Activated CD8-positive, alpha-beta T cell treated with anti-CD3 and anti-CD28 coated beads for 36 hours (primary cell): ENCODE results near the gene PLCL1. TPM values are rescaled to one million over a fixed set of nuclear protein-coding genes. Genes with fewer than 3 reads are reported as not detected.

ENCODE experiments used
- ATAC-seq: fragments of 200-7000 bp; cut with Tn5 transposase; one replicate; pipeline ENCODE4 v1.10.0; 2021; ENCODE audit warnings: mild to moderate bottlenecking, moderate library complexity
- CTCF ChIA-PET: fragments of 350-600 bp; sonication (Branson Sonifier 250); formaldehyde crosslinking; loops from one replicate; lab custom pipeline; 2021; ENCODE audit warnings: antibody characterized with exemption; lab: Charles Lee
- POLR2A ChIA-PET: fragments of 350-600 bp; sonication (Branson Sonifier 250); formaldehyde crosslinking; loops from one replicate; lab custom pipeline; 2021; ENCODE audit warnings: antibody characterized with exemption; lab: Charles Lee
- DNase-seq: peaks from one replicate; pipeline ENCODE4 v3.0.0-alpha.2; 2020
- H3K27ac Mint-ChIP-seq: one replicate; pipeline ENCODE4 v1.8.0; 2021; ENCODE audit warnings: mild to moderate bottlenecking, mixed read lengths
- H3K27me3 Mint-ChIP-seq: one replicate; pipeline ENCODE4 v1.8.0; 2021; ENCODE audit warnings: mixed read lengths
- H3K36me3 Mint-ChIP-seq: one replicate; pipeline ENCODE4 v1.8.0; 2021; ENCODE audit warnings: low read depth, mixed read lengths
- H3K4me1 Mint-ChIP-seq: one replicate; pipeline ENCODE4 v1.8.0; 2021; ENCODE audit warnings: low read depth, mixed read lengths
- H3K4me3 Mint-ChIP-seq: one replicate; pipeline ENCODE4 v1.8.0; 2021; ENCODE audit warnings: mild to moderate bottlenecking, moderate library complexity, mixed read lengths
- H3K9me3 Mint-ChIP-seq: one replicate; pipeline ENCODE4 v1.8.0; 2021; ENCODE audit warnings: mixed read lengths
- CTCF ChIP-seq: fragments of 200-600 bp; IDR thresholded peaks from one replicate; pipeline ENCODE4 v1.8.0; 2022; ENCODE audit warnings: antibody characterized with exemption, mild to moderate bottlenecking
- intact Hi-C: fragments of 100-400 bp; cut with micrococcal nuclease; formaldehyde crosslinking; loops from one replicate; pipeline ENCODE4 v1.10.0; 2022
- total RNA-seq, 2 experiments: library from RNA; stranded (reverse); gene quantifications; one replicate each; pipeline ENCODE4 v1.2.3, GENCODE V29; 2021

The PLCL1 gene
- total RNA-seq, 2 experiments from 2014 or later = 0.68 to 0.69 TPM

- no peak overlapping the region for H3K27ac Mint-ChIP-seq
- ChIA-PET CTCF (interaction anchor here (1.0 kb wide), 1 partner anchor 13 kb away, joined by 5 read pairs; no protein-coding TSS in a partner anchor), POLR2A (interaction anchor here (0.6 to 0.9 kb wide), 3 partner anchors 9 to 667 kb away, joined by 3 to 4 read pairs (median 3); no protein-coding TSS in a partner anchor)
- peaks cover 42% of the 10 kb centered on the region for H3K4me1 Mint-ChIP-seq
- no peak overlapping the region for H3K4me3 Mint-ChIP-seq
- peak; percentile 21 for DNase-seq
- intact Hi-C loops = no loop called here
- TF ChIP-seq CTCF = no peak
- H3K36me3 Mint-ChIP-seq = peaks cover 3% of the 10 kb centered on the region
- no peaks in the 10 kb centered on the region for H3K27me3 Mint-ChIP-seq
- H3K9me3 Mint-ChIP-seq = peaks cover 12% of the 10 kb centered on the region
- ATAC-seq = peak; percentile 67
Observed at GRCh38 chr2:197993830-197994229, 189.4 kb downstream of the PLCL1 start.

- DNase-seq = no peak
- Mint-ChIP-seq H3K36me3 (peaks cover 3% of the 10 kb centered on the region), H3K27ac (no peak overlapping the region), H3K27me3 (no peaks in the 10 kb centered on the region), H3K9me3 (peaks cover 8% of the 10 kb centered on the region), H3K4me1 (peaks cover 45% of the 10 kb centered on the region), H3K4me3 (no peak overlapping the region)
- intact Hi-C loops = no loop called here
- ATAC-seq = no peak
- no peak for TF ChIP-seq CTCF
- CTCF ChIA-PET = no interaction called here
- POLR2A ChIA-PET = no interaction called here
Observed at GRCh38 chr2:197994751-197995150, 190.4 kb downstream of the PLCL1 start.

DNA sequence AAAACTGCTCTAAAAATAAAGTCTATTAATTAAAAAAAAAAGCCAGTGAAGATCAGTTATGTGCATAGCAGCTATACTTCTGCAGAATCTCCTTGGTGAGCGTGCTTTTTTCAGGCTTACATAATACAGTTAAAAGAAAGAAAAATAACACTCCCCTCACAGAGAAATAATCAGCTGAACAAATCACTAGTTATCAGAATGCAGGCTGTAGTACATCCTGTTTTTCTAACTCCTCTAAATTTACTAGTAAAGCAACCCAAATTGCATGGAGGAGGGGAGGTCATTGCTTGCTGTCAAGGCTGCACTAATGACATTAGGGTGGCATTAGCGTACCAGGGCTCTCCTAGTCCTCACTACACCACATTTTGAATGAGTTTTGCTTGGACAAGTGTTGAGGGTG is 192.2 kb downstream of the PLCL1 start:
- intact Hi-C loops = no loop called here
- no peak for TF ChIP-seq CTCF
- H3K27me3 Mint-ChIP-seq = no peaks in the 10 kb centered on the region
- peaks cover 56% of the 10 kb centered on the region for H3K4me1 Mint-ChIP-seq
- POLR2A ChIA-PET = no interaction called here
- H3K9me3 Mint-ChIP-seq = no peaks in the 10 kb centered on the region
- no peak for DNase-seq
- H3K36me3 Mint-ChIP-seq = peaks cover 4% of the 10 kb centered on the region
- CTCF ChIA-PET = interaction anchor here (1.2 kb wide), 1 partner anchor 9 kb away, joined by 4 read pairs; no protein-coding TSS in a partner anchor
- H3K27ac Mint-ChIP-seq = no peak overlapping the region
- no peak for ATAC-seq
- no peak overlapping the region for H3K4me3 Mint-ChIP-seq

- H3K27me3 Mint-ChIP-seq = no peaks in the 10 kb centered on the region
- ATAC-seq (no peak), DNase-seq (no peak)
- TF ChIP-seq CTCF = no peak
- peaks cover 4% of the 10 kb centered on the region for H3K36me3 Mint-ChIP-seq
- no peak overlapping the region for H3K4me3 Mint-ChIP-seq
- CTCF ChIA-PET = interaction anchor here (1.2 kb wide), 1 partner anchor 9 kb away, joined by 4 read pairs; no protein-coding TSS in a partner anchor
- peaks cover 56% of the 10 kb centered on the region for H3K4me1 Mint-ChIP-seq
- POLR2A ChIA-PET = interaction anchor here (1.0 kb wide), 1 partner anchor 31 kb away, joined by 3 read pairs; no protein-coding TSS in a partner anchor
- H3K27ac Mint-ChIP-seq = no peak overlapping the region
- H3K9me3 Mint-ChIP-seq = no peaks in the 10 kb centered on the region
- intact Hi-C loops = no loop called here
Observed at GRCh38 chr2:197997083-197997541, 192.7 kb downstream of the PLCL1 start.

GRCh38 chr2:197998702-197999101 is 194.3 kb downstream of the PLCL1 start:
- POLR2A ChIA-PET = no interaction called here

More at GRCh38 chr2:197998702-197999101, 194.3 kb downstream of the PLCL1 start:
- CTCF ChIA-PET = interaction anchor here (0.7 to 1.7 kb wide), 2 partner anchors 55 to 185 kb away, joined by 3 to 4 read pairs; no protein-coding TSS in a partner anchor
- H3K27ac Mint-ChIP-seq = peak overlapping the region; percentile 0
- H3K4me3 Mint-ChIP-seq = no peak overlapping the region
- no peaks in the 10 kb centered on the region for H3K9me3 Mint-ChIP-seq
- peak; percentile 31 for DNase-seq
- intact Hi-C loops = no loop called here
- peaks cover 4% of the 10 kb centered on the region for H3K36me3 Mint-ChIP-seq
- peaks cover 47% of the 10 kb centered on the region for H3K4me1 Mint-ChIP-seq
- no peak for TF ChIP-seq CTCF
- H3K27me3 Mint-ChIP-seq = no peaks in the 10 kb centered on the region
- ATAC-seq = peak; percentile 63
